HepG2 (cell line): ENCODE data around the gene PIK3CA. TPM values are rescaled to one million over a fixed set of nuclear protein-coding genes. Genes with fewer than 3 reads are reported as not detected.
"Not testable (repeated sequence)": the region's sequence is repeated elsewhere in the genome, so short reads cannot be mapped to it uniquely, and the experiment has no call there.

ENCODE experiments used
- ATAC-seq: fragments of 200-7000 bp; cut with Tn5 transposase; 3 replicates; pipeline ENCODE4 v1.9.1; 2020; ENCODE audit warnings: mild to moderate bottlenecking, moderate library complexity
- BruUV-seq: library from RNA; stranded (reverse); fragments of 400-500 nt; replicated peaks from 2 replicates; lab custom pipeline; 2021; lab: Mats Ljungman, UMichigan
- CTCF ChIA-PET: fragments of 300-600 bp; formaldehyde crosslinking; extraction: SDS; loops from one replicate; lab custom pipeline; 2021; ENCODE audit warnings: low total read pairs, inconsistent platforms, low intra/inter-chr PET ratio; lab: Yijun Ruan, JAX
- POLR2A ChIA-PET: fragments of 350-600 bp; sonication (Branson Sonifier 250); formaldehyde crosslinking; loops from one replicate; lab custom pipeline; 2020; ENCODE audit warnings: antibody characterized with exemption, inconsistent platforms; lab: Yijun Ruan, JAX
- DNase-seq: peaks from one replicate; pipeline ENCODE4 v3.0.0-alpha.2; 2015; ENCODE audit warnings: low spot score
- FAIRE-seq: peaks from 3 replicates; lab custom pipeline; 2011; peaks lifted over from hg19 to GRCh38; lab: Jason Lieb, UNC
- H2AFZ ChIP-seq: one replicate; pipeline ENCODE4 v1.6.1; 2011; ENCODE audit warnings: low read length, inconsistent platforms
- H3K27ac ChIP-seq: fragments of 300-600 bp; 3 replicates; pipeline ENCODE4 v1.8.0; 2011; ENCODE audit warnings: mixed run types, mild to moderate bottlenecking, mixed read lengths, low read length, inconsistent platforms; ENCODE audit not compliant: insufficient read depth; ENCODE audit errors: extremely low read length
- H3K27me3 ChIP-seq, 2 experiments: fragments of 200-600 bp in 1 of 2; 2 replicates in 1 of 2; 3 replicates in 1 of 2; pipeline versions ENCODE4 v1.6.0 to v1.8.0; 2011; ENCODE audit warnings: low read length in 2 of 2, mild to moderate bottlenecking in 2 of 2, moderate library complexity in 2 of 2, inconsistent platforms in 1 of 2; ENCODE audit not compliant: insufficient read depth in 2 of 2, control insufficient read depth in 1 of 2
- H3K36me3 ChIP-seq, 2 experiments: fragments of 200-600 bp in 1 of 2; replicated peaks in 1 of 2; 2 replicates in 1 of 2; 3 replicates in 1 of 2; pipeline versions ENCODE4 v1.5.1 to v1.8.0; 2011; ENCODE audit warnings: low read length in 2 of 2, inconsistent platforms in 1 of 2; ENCODE audit not compliant: insufficient read depth in 2 of 2, control insufficient read depth in 1 of 2
- H3K4me1 ChIP-seq: 2 replicates; pipeline ENCODE4 v1.5.1; 2012; ENCODE audit warnings: low read length, inconsistent platforms; ENCODE audit not compliant: insufficient read depth
- H3K4me2 ChIP-seq: 2 replicates; pipeline ENCODE4 v1.6.0; 2011; ENCODE audit warnings: low read depth, low read length, inconsistent platforms
- H3K4me3 ChIP-seq, 3 experiments: fragments of 200-600 bp in 1 of 3; sonication (generic), shearing (Covaris generic) in 1 of 3; replicated peaks in 1 of 3; 2 replicates each; pipeline ENCODE4 v1.5.1; 2011 to 2016; ENCODE audit warnings: low read length in 3 of 3, inconsistent platforms in 2 of 3, low read depth in 2 of 3, mild to moderate bottlenecking in 2 of 3, control low read depth in 1 of 3, mixed read lengths in 1 of 3; ENCODE audit not compliant: insufficient read depth in 1 of 3
- H3K79me2 ChIP-seq: one replicate; pipeline ENCODE4 v1.6.1; 2011; ENCODE audit warnings: low read length, inconsistent platforms; ENCODE audit not compliant: insufficient read depth
- H3K9ac ChIP-seq: 2 replicates; pipeline ENCODE4 v1.6.0; 2011; ENCODE audit warnings: mild to moderate bottlenecking, low read depth, low read length, inconsistent platforms; ENCODE audit not compliant: insufficient read depth
- H3K9me3 ChIP-seq: 2 replicates; pipeline ENCODE4 v1.5.1; 2012; ENCODE audit warnings: mild to moderate bottlenecking, low read length
- H4K20me1 ChIP-seq: 2 replicates; pipeline ENCODE4 v1.6.0; 2011; ENCODE audit warnings: inconsistent platforms, mild to moderate bottlenecking, low read length, moderate library complexity; ENCODE audit not compliant: insufficient read depth
- MATR3 ChIP-seq: sonication (generic); formaldehyde crosslinking; IDR thresholded peaks from 2 replicates; pipeline ENCODE4 v1.4.0; 2020; ENCODE audit warnings: missing genetic modification reagents
- ZNF777 ChIP-seq: sonication (generic); formaldehyde crosslinking; IDR thresholded peaks from 2 replicates; pipeline ENCODE4 v1.4.0; 2020; ENCODE audit warnings: missing genetic modification reagents
- WGBS: methylation state at CpG from one replicate; pipeline ENCODE4 v1.1.6; 2017; ENCODE audit warnings: low lambda C conversion rate; 5-methylcytosine and 5-hydroxymethylcytosine counted together
- in situ Hi-C: cut with HindIII; loops from 2 replicates; pipeline ENCODE4 v1.10.0; 2017; ENCODE audit warnings: low pct_unique_long_range_greater_than_20kb; ENCODE audit not compliant: extremely low pct_ligation_motif_present
- intact Hi-C: fragments of 100-400 bp; cut with micrococcal nuclease; formaldehyde crosslinking; loops from one replicate; pipeline ENCODE4 v1.10.0; 2022; ENCODE audit not compliant: unreplicated experiment
- polyA plus RNA-seq, 8 experiments: library from polyadenylated mRNA; depleted of rRNA in 3 of 8; stranded (reverse) in 7 of 8; unstranded in 1 of 8; fragments of >200 nt; fragmentation: Illumina TruSeq in 4 of 8; extraction: Trizol in 4 of 8; gene quantifications; 2 replicates each; pipeline versions ENCODE4 v1.2.1 to v1.2.3, GENCODE V29; 2011 to 2016; ENCODE audit warnings: low read depth in 4 of 8, missing spikeins in 1 of 8, mixed read lengths in 1 of 8; ENCODE audit not compliant: insufficient read depth in 1 of 8
- total RNA-seq, 5 experiments: library from RNA; depleted of rRNA; stranded (reverse); fragments of >200 nt; fragmentation: Illumina TruSeq; extraction: Trizol; gene quantifications; 2 replicates each; pipeline ENCODE4 v1.2.3, GENCODE V29; 2016; ENCODE audit warnings: low read depth in 1 of 5
- TF ChIP-seq, protein P1 (sequence below), 2 experiments: fragments of 450-650 bp in 1 of 2; sonication (generic) in 1 of 2; formaldehyde crosslinking in 1 of 2; IDR thresholded peaks; 2 replicates each; pipeline versions ENCODE4 v1.6.1 to v1.8.0; 2016 to 2022; ENCODE audit warnings: antibody characterized with exemption in 1 of 2, mild to moderate bottlenecking in 1 of 2, missing genetic modification reagents in 1 of 2
- TF ChIP-seq, protein P2 (sequence below): sonication (generic); formaldehyde crosslinking; IDR thresholded peaks from 2 replicates; pipeline ENCODE4 v1.5.1; 2020; ENCODE audit warnings: missing genetic modification reagents, mild to moderate bottlenecking, borderline replicate concordance

Gene PIK3CA
- total and polyA plus RNA-seq, 2 of the 13 experiments (the other 11 are each of a cell fraction or from before 2014, with no cell fraction given) = 5.7 to 11.4 TPM

DNA sequence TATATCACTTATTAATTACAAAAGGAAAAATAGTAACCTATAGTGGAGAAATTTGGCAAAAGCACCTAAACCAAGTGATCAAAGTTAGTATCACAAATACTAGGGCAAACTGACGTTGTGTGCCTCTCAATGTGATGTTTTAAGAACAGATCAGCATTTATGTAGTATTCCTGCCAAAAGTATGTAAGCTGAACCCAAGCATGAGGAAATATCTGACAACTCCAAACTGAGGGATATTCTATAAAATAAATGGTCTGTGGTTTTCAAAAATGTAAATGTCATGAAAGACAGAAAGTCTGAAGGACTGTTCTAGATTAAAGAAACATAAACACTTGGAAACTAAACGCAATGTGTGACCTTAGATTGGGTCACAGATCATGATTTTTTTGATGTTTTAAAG lies 34.3 kb upstream of the PIK3CA start (continued):
- TF ChIP-seq, protein P1, sequence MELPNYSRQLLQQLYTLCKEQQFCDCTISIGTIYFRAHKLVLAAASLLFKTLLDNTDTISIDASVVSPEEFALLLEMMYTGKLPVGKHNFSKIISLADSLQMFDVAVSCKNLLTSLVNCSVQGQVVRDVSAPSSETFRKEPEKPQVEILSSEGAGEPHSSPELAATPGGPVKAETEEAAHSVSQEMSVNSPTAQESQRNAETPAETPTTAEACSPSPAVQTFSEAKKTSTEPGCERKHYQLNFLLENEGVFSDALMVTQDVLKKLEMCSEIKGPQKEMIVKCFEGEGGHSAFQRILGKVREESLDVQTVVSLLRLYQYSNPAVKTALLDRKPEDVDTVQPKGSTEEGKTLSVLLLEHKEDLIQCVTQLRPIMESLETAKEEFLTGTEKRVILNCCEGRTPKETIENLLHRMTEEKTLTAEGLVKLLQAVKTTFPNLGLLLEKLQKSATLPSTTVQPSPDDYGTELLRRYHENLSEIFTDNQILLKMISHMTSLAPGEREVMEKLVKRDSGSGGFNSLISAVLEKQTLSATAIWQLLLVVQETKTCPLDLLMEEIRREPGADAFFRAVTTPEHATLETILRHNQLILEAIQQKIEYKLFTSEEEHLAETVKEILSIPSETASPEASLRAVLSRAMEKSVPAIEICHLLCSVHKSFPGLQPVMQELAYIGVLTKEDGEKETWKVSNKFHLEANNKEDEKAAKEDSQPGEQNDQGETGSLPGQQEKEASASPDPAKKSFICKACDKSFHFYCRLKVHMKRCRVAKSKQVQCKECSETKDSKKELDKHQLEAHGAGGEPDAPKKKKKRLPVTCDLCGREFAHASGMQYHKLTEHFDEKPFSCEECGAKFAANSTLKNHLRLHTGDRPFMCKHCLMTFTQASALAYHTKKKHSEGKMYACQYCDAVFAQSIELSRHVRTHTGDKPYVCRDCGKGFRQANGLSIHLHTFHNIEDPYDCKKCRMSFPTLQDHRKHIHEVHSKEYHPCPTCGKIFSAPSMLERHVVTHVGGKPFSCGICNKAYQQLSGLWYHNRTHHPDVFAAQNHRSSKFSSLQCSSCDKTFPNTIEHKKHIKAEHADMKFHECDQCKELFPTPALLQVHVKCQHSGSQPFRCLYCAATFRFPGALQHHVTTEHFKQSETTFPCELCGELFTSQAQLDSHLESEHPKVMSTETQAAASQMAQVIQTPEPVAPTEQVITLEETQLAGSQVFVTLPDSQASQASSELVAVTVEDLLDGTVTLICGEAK (IDR thresholded peaks at IDR 0.05) = no peak
- TF ChIP-seq, protein P1 (CRISPR knock-in tag; IDR thresholded peaks at IDR 0.05) = no peak
- TF ChIP-seq, protein P2, sequence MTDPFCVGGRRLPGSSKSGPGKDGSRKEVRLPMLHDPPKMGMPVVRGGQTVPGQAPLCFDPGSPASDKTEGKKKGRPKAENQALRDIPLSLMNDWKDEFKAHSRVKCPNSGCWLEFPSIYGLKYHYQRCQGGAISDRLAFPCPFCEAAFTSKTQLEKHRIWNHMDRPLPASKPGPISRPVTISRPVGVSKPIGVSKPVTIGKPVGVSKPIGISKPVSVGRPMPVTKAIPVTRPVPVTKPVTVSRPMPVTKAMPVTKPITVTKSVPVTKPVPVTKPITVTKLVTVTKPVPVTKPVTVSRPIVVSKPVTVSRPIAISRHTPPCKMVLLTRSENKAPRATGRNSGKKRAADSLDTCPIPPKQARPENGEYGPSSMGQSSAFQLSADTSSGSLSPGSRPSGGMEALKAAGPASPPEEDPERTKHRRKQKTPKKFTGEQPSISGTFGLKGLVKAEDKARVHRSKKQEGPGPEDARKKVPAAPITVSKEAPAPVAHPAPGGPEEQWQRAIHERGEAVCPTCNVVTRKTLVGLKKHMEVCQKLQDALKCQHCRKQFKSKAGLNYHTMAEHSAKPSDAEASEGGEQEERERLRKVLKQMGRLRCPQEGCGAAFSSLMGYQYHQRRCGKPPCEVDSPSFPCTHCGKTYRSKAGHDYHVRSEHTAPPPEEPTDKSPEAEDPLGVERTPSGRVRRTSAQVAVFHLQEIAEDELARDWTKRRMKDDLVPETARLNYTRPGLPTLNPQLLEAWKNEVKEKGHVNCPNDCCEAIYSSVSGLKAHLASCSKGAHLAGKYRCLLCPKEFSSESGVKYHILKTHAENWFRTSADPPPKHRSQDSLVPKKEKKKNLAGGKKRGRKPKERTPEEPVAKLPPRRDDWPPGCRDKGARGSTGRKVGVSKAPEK (CRISPR knock-in tag) = no peak
- TF ChIP-seq MATR3 (CRISPR knock-in tag) (no peak), ZNF777 (no peak)

DNA sequence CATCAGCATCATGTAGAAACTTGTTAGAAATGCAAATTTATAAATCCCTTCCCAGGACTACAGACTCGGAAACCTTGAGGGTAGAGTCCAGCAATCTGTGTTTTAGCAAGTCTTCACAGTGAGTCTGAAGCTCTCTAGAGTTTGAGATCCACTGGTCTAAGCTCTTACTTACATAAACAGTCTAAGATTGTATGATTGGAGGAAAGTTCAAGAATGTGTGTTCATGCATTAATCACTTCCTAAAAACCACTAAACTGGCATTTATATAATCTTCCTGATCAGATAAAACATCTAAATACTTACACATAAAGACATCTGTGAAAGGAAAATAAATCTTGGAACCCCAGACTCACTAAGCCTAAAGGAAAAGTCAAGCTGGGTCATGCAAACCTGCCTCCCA lies 32.7 kb upstream of the PIK3CA start:
- POLR2A ChIA-PET, H3K27ac ChIP-seq, H3K36me3 ChIP-seq, H3K79me2 ChIP-seq, H3K4me2 ChIP-seq, H3K4me3 ChIP-seq, BruUV-seq, intact Hi-C loops, H3K9ac ChIP-seq, H4K20me1 ChIP-seq, H2AFZ ChIP-seq, CTCF ChIA-PET, H3K9me3 ChIP-seq, FAIRE-seq, ATAC-seq, H3K27me3 ChIP-seq, H3K4me1 ChIP-seq, DNase-seq, in situ Hi-C loops: not testable (repeated sequence)
- WGBS = 0% methylated on average over 1 of the region's 1 CpG
